Fibroblast of lung (primary cell): ENCODE data around the gene ADAP1. TPM values are rescaled to one million over a fixed set of nuclear protein-coding genes. Genes with fewer than 3 reads are reported as not detected.

Experiments
- DNase-seq, 2 donors: peaks; one replicate each; pipeline versions ENCODE4 v3.0.0 to v3.0.0-alpha.2; 2010; ENCODE audit warnings: low read depth in 2 of 2
- H2AFZ ChIP-seq: 2 replicates; pipeline ENCODE4 v1.5.1; 2012; ENCODE audit warnings: low read length, control low read depth, inconsistent platforms
- H3K27ac ChIP-seq: 2 replicates; pipeline ENCODE4 v1.5.1; 2011; ENCODE audit warnings: low read length, control low read depth; ENCODE audit not compliant: insufficient read depth
- H3K27me3 ChIP-seq: 2 replicates; pipeline ENCODE4 v1.5.1; 2011; ENCODE audit warnings: mild to moderate bottlenecking, low read length; ENCODE audit not compliant: control insufficient read depth, insufficient read depth
- H3K36me3 ChIP-seq: 2 replicates; pipeline ENCODE4 v1.5.1; 2011; ENCODE audit warnings: low read length; ENCODE audit not compliant: control insufficient read depth, insufficient read depth
- H3K4me1 ChIP-seq: 2 replicates; pipeline ENCODE4 v1.5.1; 2011; ENCODE audit warnings: low read length; ENCODE audit not compliant: control insufficient read depth, insufficient read depth; ENCODE audit errors: extremely low read depth
- H3K4me2 ChIP-seq: 2 replicates; pipeline ENCODE4 v1.5.1; 2011; ENCODE audit warnings: low read length, control low read depth; ENCODE audit not compliant: insufficient read depth; ENCODE audit errors: extremely low read depth
- H3K4me3 ChIP-seq, 4 experiments: fragments of 200-600 bp in 1 of 4; sonication (generic) in 1 of 4; replicated peaks in 1 of 4; 2 replicates each; pipeline ENCODE4 v1.5.1; 2011 to 2016; ENCODE audit warnings: low read length in 4 of 4, low read depth in 3 of 4, mild to moderate bottlenecking in 3 of 4, control low read depth in 2 of 4, inconsistent platforms in 1 of 4, mixed read lengths in 1 of 4; ENCODE audit not compliant: insufficient read depth in 1 of 4; ENCODE audit errors: control extremely low read depth in 1 of 4
- H3K79me2 ChIP-seq: 2 replicates; pipeline ENCODE4 v1.5.1; 2012; ENCODE audit warnings: mild to moderate bottlenecking, low read length, inconsistent platforms; ENCODE audit not compliant: control insufficient read depth, insufficient read depth
- H3K9ac ChIP-seq: 2 replicates; pipeline ENCODE4 v1.5.1; 2011; ENCODE audit warnings: mild to moderate bottlenecking, low read length, control low read depth; ENCODE audit not compliant: insufficient read depth
- H3K9me3 ChIP-seq: 2 replicates; pipeline ENCODE4 v1.5.1; 2012; ENCODE audit warnings: low read depth, low read length; ENCODE audit not compliant: control insufficient read depth, insufficient read depth
- H4K20me1 ChIP-seq: 2 replicates; pipeline ENCODE4 v1.5.1; 2011; ENCODE audit warnings: low read length; ENCODE audit not compliant: control insufficient read depth, insufficient read depth; ENCODE audit errors: extremely low read depth
- EZH2 ChIP-seq: IDR thresholded peaks from 2 replicates; pipeline ENCODE4 v1.5.1; 2012; ENCODE audit warnings: low read length, control low read depth, mild to moderate bottlenecking; ENCODE audit errors: missing control alignments
- polyA plus RNA-seq, 2 donors: library from polyadenylated mRNA; depleted of rRNA in 1 of 2; stranded (reverse) in 1 of 2; unstranded in 1 of 2; fragments of >200 nt; gene quantifications; 2 replicates each; pipeline ENCODE4 v1.2.1, GENCODE V29; 2011 to 2012; ENCODE audit warnings: missing spikeins in 1 of 2
- total RNA-seq: library from RNA; depleted of rRNA; stranded (reverse); fragments of >200 nt; gene quantifications from 2 replicates; pipeline ENCODE4 v1.2.1, GENCODE V29; 2014
- TF ChIP-seq, protein P1 (sequence below), 2 donors: IDR thresholded peaks in 1 of 2; conservative IDR thresholded peaks in 1 of 2; 1 replicate in 1 of 2; 2 replicates in 1 of 2; pipeline ENCODE4 v1.5.1; 2011 to 2012; ENCODE audit warnings: low read length in 2 of 2, control low read depth in 1 of 2, inconsistent platforms in 1 of 2, low read depth in 1 of 2, mild to moderate bottlenecking in 1 of 2

ADAP1 gene
- total and polyA plus RNA-seq, 2 donors (not counting 1 experiment from before 2014, with no cell fraction given) = 1.1 to 2.3 TPM

- H3K36me3 ChIP-seq = no peaks in the 10 kb centered on the region
- H2AFZ ChIP-seq = no peak overlapping the region
- H3K27ac ChIP-seq = no peak overlapping the region
- H3K9ac ChIP-seq = no peak overlapping the region
- TF ChIP-seq, protein P1, sequence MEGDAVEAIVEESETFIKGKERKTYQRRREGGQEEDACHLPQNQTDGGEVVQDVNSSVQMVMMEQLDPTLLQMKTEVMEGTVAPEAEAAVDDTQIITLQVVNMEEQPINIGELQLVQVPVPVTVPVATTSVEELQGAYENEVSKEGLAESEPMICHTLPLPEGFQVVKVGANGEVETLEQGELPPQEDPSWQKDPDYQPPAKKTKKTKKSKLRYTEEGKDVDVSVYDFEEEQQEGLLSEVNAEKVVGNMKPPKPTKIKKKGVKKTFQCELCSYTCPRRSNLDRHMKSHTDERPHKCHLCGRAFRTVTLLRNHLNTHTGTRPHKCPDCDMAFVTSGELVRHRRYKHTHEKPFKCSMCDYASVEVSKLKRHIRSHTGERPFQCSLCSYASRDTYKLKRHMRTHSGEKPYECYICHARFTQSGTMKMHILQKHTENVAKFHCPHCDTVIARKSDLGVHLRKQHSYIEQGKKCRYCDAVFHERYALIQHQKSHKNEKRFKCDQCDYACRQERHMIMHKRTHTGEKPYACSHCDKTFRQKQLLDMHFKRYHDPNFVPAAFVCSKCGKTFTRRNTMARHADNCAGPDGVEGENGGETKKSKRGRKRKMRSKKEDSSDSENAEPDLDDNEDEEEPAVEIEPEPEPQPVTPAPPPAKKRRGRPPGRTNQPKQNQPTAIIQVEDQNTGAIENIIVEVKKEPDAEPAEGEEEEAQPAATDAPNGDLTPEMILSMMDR (conservative IDR thresholded peaks at IDR 0.05 in 1 of 2, IDR thresholded peaks at IDR 0.05 in 1 of 2; ENCODE audit: low read depth in 1 of 2, low read length in 2 of 2) = no peak
- no peak for TF ChIP-seq EZH2
- H3K4me3 ChIP-seq = no peak overlapping the region
- H3K4me1 ChIP-seq = no peaks in the 10 kb centered on the region
- H3K79me2 ChIP-seq = no peaks in the 10 kb centered on the region
- no peaks in the 10 kb centered on the region for H3K9me3 ChIP-seq
- H4K20me1 ChIP-seq = no peaks in the 10 kb centered on the region
- no peak for DNase-seq
- peaks cover 5% of the 10 kb centered on the region for H3K27me3 ChIP-seq
- no peak overlapping the region for H3K4me2 ChIP-seq
Measured at GRCh38 chr7:951881-952547, 2.5 kb downstream of the ADAP1 start.

DNA sequence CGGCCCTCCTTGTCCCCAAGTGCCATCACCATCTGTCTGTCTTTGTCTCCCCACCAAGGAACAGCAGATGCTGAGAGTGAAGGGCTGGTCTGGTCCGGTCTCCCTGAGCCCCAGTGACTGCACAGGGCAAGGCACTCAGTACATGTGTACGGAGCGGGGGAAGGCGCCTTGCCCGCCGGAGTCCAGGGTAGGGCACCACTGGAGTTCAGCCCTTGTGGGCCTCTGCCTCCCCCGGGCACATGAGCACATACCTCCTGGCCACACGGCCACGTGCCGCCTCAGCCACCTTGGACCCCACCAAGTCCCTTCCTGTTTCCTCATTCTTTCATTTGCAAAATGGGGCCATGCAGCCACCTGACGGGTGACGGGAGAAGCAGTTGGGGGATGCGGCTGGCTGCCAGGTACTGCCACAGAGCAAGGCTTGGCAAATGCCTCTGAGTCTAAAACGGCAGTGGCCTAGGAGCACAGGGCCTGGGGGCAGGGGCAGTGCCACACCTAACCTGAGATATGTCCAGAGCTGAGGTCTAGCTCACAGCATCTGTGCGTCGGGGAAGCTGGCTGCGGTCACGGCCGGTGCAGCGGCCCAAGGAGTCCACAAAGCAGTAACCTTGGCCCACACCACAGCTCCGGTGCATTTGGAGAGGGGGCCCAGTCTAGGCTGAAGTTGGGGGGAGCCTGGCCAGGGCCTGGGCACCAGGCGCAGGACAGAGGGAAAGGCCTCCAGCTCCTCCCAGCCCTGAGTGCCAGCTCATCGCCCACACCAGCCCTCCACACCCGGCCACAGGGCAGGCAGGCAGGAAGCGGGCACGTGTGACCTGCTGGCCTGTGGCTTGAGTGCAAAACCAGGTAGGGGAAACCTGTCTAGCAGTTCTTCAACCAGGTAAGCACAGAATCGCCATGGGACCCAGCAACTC, 5.2 kb downstream of the ADAP1 start:
- Histone ChIP-seq H2AFZ (no peak overlapping the region), H3K9me3 (no peaks in the 10 kb centered on the region), H4K20me1 (no peaks in the 10 kb centered on the region), H3K36me3 (no peaks in the 10 kb centered on the region), H3K9ac (no peak overlapping the region), H3K27me3 (peaks cover 5% of the 10 kb centered on the region), H3K27ac (no peak overlapping the region), H3K4me2 (no peak overlapping the region), H3K79me2 (no peaks in the 10 kb centered on the region), H3K4me1 (no peaks in the 10 kb centered on the region), H3K4me3 (no peak overlapping the region)
- no peak for DNase-seq
- TF ChIP-seq EZH2 = no peak
- TF ChIP-seq, protein P1 (conservative IDR thresholded peaks at IDR 0.05 in 1 of 2, IDR thresholded peaks at IDR 0.05 in 1 of 2; ENCODE audit: low read depth in 1 of 2, low read length in 2 of 2) = no peak

DNA sequence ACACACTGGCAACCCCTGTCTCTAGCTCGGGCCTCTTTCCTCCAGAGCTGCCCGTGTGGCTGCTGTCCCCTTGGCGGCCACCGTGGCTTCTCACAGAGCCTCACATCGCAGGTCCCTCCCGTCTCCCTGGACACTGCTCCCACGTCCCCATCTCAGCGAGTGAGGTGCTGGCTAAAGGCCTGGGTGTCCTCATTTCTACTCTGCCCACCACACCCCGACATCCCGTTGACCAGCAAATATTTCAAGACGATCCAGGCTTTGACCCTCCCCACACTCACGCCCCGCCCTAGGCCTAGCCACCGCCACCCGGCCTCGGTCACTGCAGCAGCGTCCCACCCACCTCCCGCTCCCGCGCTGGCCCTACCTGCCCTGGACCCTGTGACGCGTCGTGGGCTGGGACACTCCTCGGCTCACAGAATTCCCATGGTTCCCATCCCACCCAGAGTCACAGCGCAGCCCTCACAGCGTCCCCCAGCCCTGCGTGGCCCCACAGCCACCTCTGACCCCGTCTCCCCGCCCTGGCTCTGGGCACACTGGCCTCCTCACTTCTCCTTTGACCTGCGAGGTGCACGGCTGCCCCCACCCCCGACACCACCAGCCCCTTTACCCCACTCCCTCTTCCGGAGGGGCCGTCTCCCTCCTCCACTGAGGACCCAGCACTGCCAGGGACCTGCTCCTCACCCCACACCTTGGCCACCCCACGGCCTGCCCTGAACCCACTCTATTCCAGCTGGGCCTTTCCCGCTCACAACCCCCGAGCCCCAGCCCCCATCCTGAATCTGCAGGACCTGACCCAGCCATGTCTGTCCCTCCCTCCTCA, 6.9 kb downstream of the ADAP1 start:
- no peak overlapping the region for H3K4me3 ChIP-seq
- no peaks in the 10 kb centered on the region for H3K9me3 ChIP-seq
- no peak overlapping the region for H2AFZ ChIP-seq
- DNase-seq = no peak
- H4K20me1 ChIP-seq = no peaks in the 10 kb centered on the region
- H3K9ac ChIP-seq = no peak overlapping the region
- H3K4me2 ChIP-seq = no peak overlapping the region
- no peaks in the 10 kb centered on the region for H3K27me3 ChIP-seq
- TF ChIP-seq EZH2 = no peak
- TF ChIP-seq, protein P1 (conservative IDR thresholded peaks at IDR 0.05 in 1 of 2, IDR thresholded peaks at IDR 0.05 in 1 of 2; ENCODE audit: low read depth in 1 of 2, low read length in 2 of 2) = no peak
- no peaks in the 10 kb centered on the region for H3K4me1 ChIP-seq
- H3K27ac ChIP-seq = no peak overlapping the region
- no peaks in the 10 kb centered on the region for H3K79me2 ChIP-seq
- H3K36me3 ChIP-seq = no peaks in the 10 kb centered on the region
